OCI-LY7 (cell line): ENCODE results near the gene TSPAN13.
"Not testable (repeated sequence)": the region's sequence is repeated elsewhere in the genome, so short reads cannot be mapped to it uniquely, and the experiment has no call there.

Experiments
- CTCF ChIP-seq: fragments of 200-600 bp; sonication (generic); conservative IDR thresholded peaks from 2 replicates; pipeline ENCODE4 v1.5.1; 2014; ENCODE audit warnings: mild to moderate bottlenecking, antibody characterized with exemption, low read length, moderate library complexity, mixed read lengths
- EZH2phosphoT487 ChIP-seq: fragments of 200-600 bp; sonication (generic); IDR thresholded peaks from 2 replicates; pipeline ENCODE4 v1.6.1; 2018; ENCODE audit warnings: low read depth, borderline replicate concordance, mild to moderate bottlenecking, mixed run types, antibody characterized with exemption, low read length, moderate library complexity, mixed read lengths

- not testable (repeated sequence) for TF ChIP-seq CTCF, EZH2phosphoT487
Observed at GRCh38 chr7:16769994-16770393, 16.4 kb downstream of the TSPAN13 start.
